H9 (cell line): ENCODE data around the gene NOS1AP. TPM values are rescaled to one million over a fixed set of nuclear protein-coding genes. Genes with fewer than 3 reads are reported as not detected.

Source experiments
- DNase-seq: peaks from one replicate; pipeline ENCODE4 v3.0.0-alpha.2; 2017
- H2AFZ ChIP-seq: one replicate; pipeline ENCODE4 v1.6.1; 2013; ENCODE audit warnings: mild to moderate bottlenecking, low read length, control low read depth, moderate library complexity
- H2AK5ac ChIP-seq: 2 replicates; pipeline ENCODE4 v1.6.1; 2013; ENCODE audit warnings: low read length, control low read depth, mixed read lengths; ENCODE audit not compliant: insufficient read length
- H2BK120ac ChIP-seq: one replicate; pipeline ENCODE4 v1.6.1; 2013; ENCODE audit warnings: low read depth, mild to moderate bottlenecking, low read length, control low read depth, inconsistent platforms; ENCODE audit not compliant: poor library complexity, severe bottlenecking
- H2BK12ac ChIP-seq: 2 replicates; pipeline ENCODE4 v1.6.1; 2013; ENCODE audit warnings: low read length, control low read depth, mixed read lengths, low read depth; ENCODE audit not compliant: insufficient read length
- H2BK15ac ChIP-seq: 2 replicates; pipeline ENCODE4 v1.6.1; 2013; ENCODE audit warnings: low read depth, low read length, control low read depth
- H2BK20ac ChIP-seq: one replicate; pipeline ENCODE4 v1.6.1; 2013; ENCODE audit warnings: low read depth, mild to moderate bottlenecking, low read length, control low read depth, inconsistent platforms; ENCODE audit not compliant: poor library complexity, severe bottlenecking
- H2BK5ac ChIP-seq: 2 replicates; pipeline ENCODE4 v1.6.1; 2013; ENCODE audit warnings: low read length, control low read depth, mixed read lengths; ENCODE audit not compliant: insufficient read length
- H3K14ac ChIP-seq: 2 replicates; pipeline ENCODE4 v1.6.1; 2013; ENCODE audit warnings: low read length, control low read depth; ENCODE audit not compliant: insufficient read depth
- H3K18ac ChIP-seq: 2 replicates; pipeline ENCODE4 v1.6.1; 2013; ENCODE audit warnings: low read depth, mild to moderate bottlenecking, mixed read lengths, low read length, control low read depth; ENCODE audit not compliant: insufficient read length
- H3K23ac ChIP-seq: 2 replicates; pipeline ENCODE4 v1.6.1; 2013; ENCODE audit warnings: low read length, control low read depth, mixed read lengths, low read depth; ENCODE audit not compliant: insufficient read length
- H3K23me2 ChIP-seq: 2 replicates; pipeline ENCODE4 v1.6.1; 2013; ENCODE audit warnings: low read depth, mild to moderate bottlenecking, mixed read lengths, low read length, control low read depth; ENCODE audit not compliant: insufficient read length, poor library complexity, severe bottlenecking
- H3K27ac ChIP-seq: 2 replicates; pipeline ENCODE4 v1.5.1; 2013; ENCODE audit warnings: low read length, control low read depth, mixed read lengths, low read depth; ENCODE audit not compliant: insufficient read length
- H3K27me3 ChIP-seq: 2 replicates; pipeline ENCODE4 v1.6.1; 2013; ENCODE audit warnings: low read length, control low read depth, inconsistent platforms; ENCODE audit not compliant: insufficient read depth
- H3K4ac ChIP-seq: 2 replicates; pipeline ENCODE4 v1.6.1; 2013; ENCODE audit warnings: low read depth, mild to moderate bottlenecking, control low read depth, inconsistent platforms, low read length, moderate library complexity
- H3K4me1 ChIP-seq: 2 replicates; pipeline ENCODE4 v1.6.1; 2013; ENCODE audit warnings: low read length, control low read depth, inconsistent platforms; ENCODE audit not compliant: insufficient read depth
- H3K4me2 ChIP-seq: 2 replicates; pipeline ENCODE4 v1.6.1; 2013; ENCODE audit warnings: low read length, control low read depth, mixed read lengths; ENCODE audit not compliant: insufficient read length, insufficient read depth
- H3K56ac ChIP-seq: 2 replicates; pipeline ENCODE4 v1.6.1; 2013; ENCODE audit warnings: low read depth, mild to moderate bottlenecking, mixed read lengths, low read length, control low read depth; ENCODE audit not compliant: insufficient read length
- H3K79me1 ChIP-seq: 2 replicates; pipeline ENCODE4 v1.6.1; 2013; ENCODE audit warnings: low read depth, mild to moderate bottlenecking, moderate library complexity, low read length, control low read depth, inconsistent platforms; ENCODE audit not compliant: insufficient read depth, poor library complexity, severe bottlenecking
- H3K79me2 ChIP-seq: 2 replicates; pipeline ENCODE4 v1.6.1; 2013; ENCODE audit warnings: low read length, control low read depth, inconsistent platforms; ENCODE audit not compliant: insufficient read depth
- H3K9ac ChIP-seq: 2 replicates; pipeline ENCODE4 v1.6.1; 2013; ENCODE audit warnings: low read length, control low read depth, mixed read lengths; ENCODE audit not compliant: insufficient read length; ENCODE audit errors: extremely low read depth
- H3K9me3 ChIP-seq: one replicate; pipeline ENCODE4 v1.6.1; 2013; ENCODE audit warnings: low read depth, low read length, inconsistent platforms; ENCODE audit not compliant: control insufficient read depth
- H3T11ph ChIP-seq: one replicate; pipeline ENCODE4 v1.6.1; 2013; ENCODE audit warnings: mild to moderate bottlenecking, low read length, control low read depth, inconsistent platforms
- H4K20me1 ChIP-seq: one replicate; pipeline ENCODE4 v1.6.1; 2013; ENCODE audit not compliant: control insufficient read depth, insufficient read length, insufficient read depth
- H4K5ac ChIP-seq: 2 replicates; pipeline ENCODE4 v1.6.1; 2013; ENCODE audit warnings: low read depth, mild to moderate bottlenecking, mixed read lengths, low read length, control low read depth; ENCODE audit not compliant: insufficient read length
- H4K8ac ChIP-seq: replicated peaks from 2 replicates; pipeline ENCODE4 v1.6.1; 2013; ENCODE audit warnings: low read length, control low read depth, mixed read lengths, low read depth; ENCODE audit not compliant: insufficient read length
- H4K91ac ChIP-seq: 2 replicates; pipeline ENCODE4 v1.6.1; 2013; ENCODE audit warnings: low read depth, mild to moderate bottlenecking, moderate library complexity, mixed read lengths, low read length, control low read depth; ENCODE audit not compliant: insufficient read length
- H3K27ac Mint-ChIP-seq, 3 experiments: 2 replicates in 2 of 3; 3 replicates in 1 of 3; pipeline ENCODE4 v1.8.0; 2020 to 2021; ENCODE audit warnings: mixed read lengths in 3 of 3, mild to moderate bottlenecking in 1 of 3, moderate library complexity in 1 of 3
- H3K27me3 Mint-ChIP-seq: 2 replicates; pipeline ENCODE4 v1.8.0; 2021; ENCODE audit warnings: low read depth, mild to moderate bottlenecking, moderate library complexity, mixed read lengths
- H3K36me3 Mint-ChIP-seq, 3 experiments: 2 replicates in 2 of 3; 3 replicates in 1 of 3; pipeline ENCODE4 v1.8.0; 2020 to 2021; ENCODE audit warnings: low read depth in 3 of 3, mixed read lengths in 3 of 3; ENCODE audit not compliant: insufficient read depth in 1 of 3
- H3K4me1 Mint-ChIP-seq, 2 experiments: 2 replicates each; pipeline ENCODE4 v1.8.0; 2020; ENCODE audit warnings: mixed read lengths in 2 of 2
- H3K4me3 Mint-ChIP-seq, 2 experiments: 2 replicates in 1 of 2; 3 replicates in 1 of 2; pipeline ENCODE4 v1.8.0; 2020 to 2021; ENCODE audit warnings: mild to moderate bottlenecking in 2 of 2, mixed read lengths in 2 of 2, moderate library complexity in 1 of 2
- H3K9me3 Mint-ChIP-seq, 2 experiments: 2 replicates in 1 of 2; 3 replicates in 1 of 2; pipeline ENCODE4 v1.8.0; 2020; ENCODE audit warnings: mild to moderate bottlenecking in 2 of 2, mixed read lengths in 2 of 2, moderate library complexity in 1 of 2
- CTCF ChIP-seq: fragments of 200-600 bp; sonication (generic); conservative IDR thresholded peaks from 3 replicates; pipeline ENCODE4 v1.8.0; 2021; ENCODE audit warnings: antibody characterized with exemption, mild to moderate bottlenecking
- whole genome bisulfite sequencing: extraction: QIAGEN DNeasy Blood & Tissue Kit; methylation state at CpG from one replicate; pipeline ENCODE4 v1.1.7; 2013; ENCODE audit warnings: missing lambda C conversion rate, low lambda C conversion rate, mixed read lengths; ENCODE audit not compliant: insufficient read length; ENCODE audit errors: extremely low coverage; 5-methylcytosine and 5-hydroxymethylcytosine counted together
- total RNA-seq: library from RNA; stranded (reverse); gene quantifications from 2 replicates; pipeline ENCODE4 v1.2.1, GENCODE V29; 2021

The NOS1AP gene
- total RNA-seq, 1 experiment from 2014 or later: 8.4 TPM

GRCh38 chr1:162141281-162142054 is 72.0 kb downstream of the NOS1AP start:
- DNase-seq: no peak
- Histone ChIP-seq H2AFZ (no peak overlapping the region), H3K23ac (no peak overlapping the region), H2BK120ac (no peak overlapping the region), H2BK12ac (no peak overlapping the region), H3K18ac (no peak overlapping the region), H2BK20ac (no peak overlapping the region), H2BK5ac (no peak overlapping the region), H3K9ac (no peak overlapping the region), H4K8ac (no peak overlapping the region), H3K9me3 (no peaks in the 10 kb centered on the region), H3K79me2 (no peaks in the 10 kb centered on the region; the same call in 1 of the 2 replicates), H3K4me1 (peaks cover 16% of the 10 kb centered on the region; the same call in 1 of the 2 replicates), H2BK15ac (no peak overlapping the region), H3K4me2 (no peak overlapping the region), H3T11ph (no peak overlapping the region), H4K91ac (no peak overlapping the region), H3K56ac (no peak overlapping the region), H3K23me2 (no peaks in the 10 kb centered on the region), H2AK5ac (no peak overlapping the region), H3K14ac (no peak overlapping the region), H3K79me1 (no peaks in the 10 kb centered on the region), H3K27me3 (no peaks in the 10 kb centered on the region), H4K20me1 (no peaks in the 10 kb centered on the region), H3K4ac (no peak overlapping the region), H3K27ac (no peak overlapping the region), H4K5ac (no peak overlapping the region)
- WGBS: no CpG with 5 or more reads among the region's 5 CpGs
- no peaks in the 10 kb centered on the region for H3K9me3 Mint-ChIP-seq
- no peaks in the 10 kb centered on the region; a peak in 2 of 7 replicates for H3K36me3 Mint-ChIP-seq
- no peaks in the 10 kb centered on the region for H3K27me3 Mint-ChIP-seq
- TF ChIP-seq CTCF: no peak
- H3K27ac Mint-ChIP-seq: 0 out of 7 replicates have a peak overlapping the region, but pooled peaks of 1 of the 3 experiments have one; percentile 1
- no peak overlapping the region for H3K4me3 Mint-ChIP-seq
- peaks cover 22 to 31% of the 10 kb centered on the region in 2 experiments for H3K4me1 Mint-ChIP-seq
